Colonic mucosa (tissue), 4 donors: ENCODE results near the gene FBLN7. TPM values are rescaled to one million over a fixed set of nuclear protein-coding genes. Genes with fewer than 3 reads are reported as not detected.

Experiments used
- DNase-seq: peaks from one replicate; pipeline ENCODE4 v3.0.0-alpha.2; 2020
- H3K27ac ChIP-seq: fragments of 200-600 bp; one replicate; pipeline ENCODE4 v1.8.0; 2021
- H3K27me3 ChIP-seq: fragments of 200-600 bp; one replicate; pipeline ENCODE4 v1.8.0; 2021
- H3K36me3 ChIP-seq: fragments of 200-600 bp; one replicate; pipeline ENCODE4 v1.8.0; 2021
- H3K4me1 ChIP-seq: fragments of 200-600 bp; one replicate; pipeline ENCODE4 v1.8.0; 2021; ENCODE audit warnings: mild to moderate bottlenecking
- H3K4me3 ChIP-seq: fragments of 200-600 bp; one replicate; pipeline ENCODE4 v1.8.0; 2021
- H3K9ac ChIP-seq, 2 donors: one replicate each; pipeline ENCODE4 v1.7.0; 2013; ENCODE audit warnings: control low read depth in 2 of 2, low read depth in 2 of 2, low read length in 2 of 2
- H3K9me3 ChIP-seq: fragments of 200-600 bp; one replicate; pipeline ENCODE4 v1.8.0; 2021
- intact Hi-C: fragments of 100-400 bp; cut with DNase I; formaldehyde crosslinking; loops from one replicate; pipeline ENCODE4 v1.14.1; 2022
- total RNA-seq, 2 donors: library from RNA; stranded (reverse); fragmentation: NEBNext Ultra II Directional in 1 of 2; extraction: Animal tissue kit (Norgen Biotek cat#: 25700) in 1 of 2; gene quantifications; one replicate each; pipeline ENCODE4 v1.2.1, GENCODE V29; 2021
- TF ChIP-seq, protein P1 (sequence below): fragments of 200-600 bp; IDR thresholded peaks from one replicate; pipeline ENCODE4 v1.8.0; 2022; ENCODE audit warnings: antibody characterized with exemption, mild to moderate bottlenecking
- donor health status: healthy.
- donor health status: DM: no; HTN: no; CAD: no.
- donor health status: DM: no; HTN: no; CAD: no.

FBLN7 gene
- total RNA-seq, 2 donors from 2014 or later, result 0.10 to 0.66 TPM

DNA sequence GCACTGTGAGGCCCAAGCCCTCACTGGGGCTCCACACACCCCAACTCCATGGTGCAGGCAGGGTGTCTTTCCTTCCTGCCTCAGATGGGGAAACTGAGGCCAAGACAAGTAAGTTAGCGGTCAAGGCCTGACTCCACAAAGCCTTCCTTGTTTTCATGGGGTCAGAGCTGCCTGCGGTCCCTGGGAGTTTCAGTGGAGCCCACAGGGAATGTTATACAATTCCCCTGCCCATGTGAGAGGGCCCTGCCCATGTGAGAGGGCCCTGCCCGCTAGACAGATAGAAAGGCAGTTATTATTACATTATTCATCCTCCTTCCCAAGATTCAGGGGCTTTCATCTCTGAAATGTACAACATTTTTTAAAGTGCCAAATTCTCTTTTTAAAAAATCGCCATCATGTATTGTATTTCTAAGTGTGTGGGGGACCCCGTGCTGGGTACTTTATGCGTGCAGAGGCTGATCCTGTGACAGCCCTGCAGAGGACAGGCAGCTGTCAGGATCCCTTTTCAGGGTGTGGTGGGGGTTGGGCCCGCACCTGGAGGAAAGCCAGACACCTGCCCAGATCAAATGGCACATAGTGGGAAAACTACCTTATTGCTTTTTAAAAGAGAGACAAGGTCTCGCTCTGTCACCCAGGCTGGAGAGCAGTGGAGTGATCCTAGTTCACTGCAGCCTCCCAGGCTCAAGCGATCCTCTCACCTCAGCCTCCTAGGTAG lies 23.4 kb downstream of the FBLN7 start:
- Histone ChIP-seq H3K27me3 (no peaks in the 10 kb centered on the region), H3K4me3 (no peak overlapping the region), H3K9me3 (no peaks in the 10 kb centered on the region), H3K9ac (no peak overlapping the region), H3K4me1 (no peaks in the 10 kb centered on the region), H3K36me3 (no peaks in the 10 kb centered on the region), H3K27ac (no peak overlapping the region)
- TF ChIP-seq, protein P1, sequence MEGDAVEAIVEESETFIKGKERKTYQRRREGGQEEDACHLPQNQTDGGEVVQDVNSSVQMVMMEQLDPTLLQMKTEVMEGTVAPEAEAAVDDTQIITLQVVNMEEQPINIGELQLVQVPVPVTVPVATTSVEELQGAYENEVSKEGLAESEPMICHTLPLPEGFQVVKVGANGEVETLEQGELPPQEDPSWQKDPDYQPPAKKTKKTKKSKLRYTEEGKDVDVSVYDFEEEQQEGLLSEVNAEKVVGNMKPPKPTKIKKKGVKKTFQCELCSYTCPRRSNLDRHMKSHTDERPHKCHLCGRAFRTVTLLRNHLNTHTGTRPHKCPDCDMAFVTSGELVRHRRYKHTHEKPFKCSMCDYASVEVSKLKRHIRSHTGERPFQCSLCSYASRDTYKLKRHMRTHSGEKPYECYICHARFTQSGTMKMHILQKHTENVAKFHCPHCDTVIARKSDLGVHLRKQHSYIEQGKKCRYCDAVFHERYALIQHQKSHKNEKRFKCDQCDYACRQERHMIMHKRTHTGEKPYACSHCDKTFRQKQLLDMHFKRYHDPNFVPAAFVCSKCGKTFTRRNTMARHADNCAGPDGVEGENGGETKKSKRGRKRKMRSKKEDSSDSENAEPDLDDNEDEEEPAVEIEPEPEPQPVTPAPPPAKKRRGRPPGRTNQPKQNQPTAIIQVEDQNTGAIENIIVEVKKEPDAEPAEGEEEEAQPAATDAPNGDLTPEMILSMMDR, result no peak
- DNase-seq, result no peak
- intact Hi-C loops, result no loop called here

DNA sequence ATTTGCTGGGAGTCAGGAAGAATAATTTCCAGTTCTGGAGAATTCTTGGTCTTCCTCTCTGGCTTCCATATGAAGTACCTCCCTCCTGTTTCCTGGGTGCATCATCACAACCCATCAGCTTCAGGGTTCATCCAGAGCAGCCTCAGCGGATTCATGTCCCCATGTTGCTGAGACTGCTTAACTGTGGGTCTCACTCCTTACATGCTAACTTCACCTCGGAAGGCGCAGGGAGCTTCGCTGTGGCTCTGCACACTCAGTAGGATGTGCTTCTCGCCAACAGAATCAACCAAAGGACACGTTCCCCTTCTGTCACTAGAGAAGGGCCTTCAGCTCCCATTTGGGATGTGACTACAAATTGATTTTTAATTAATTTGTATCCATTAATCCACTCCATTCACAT lies 24.2 kb downstream of the FBLN7 start:
- no peak for DNase-seq
- no peaks in the 10 kb centered on the region for H3K9me3 ChIP-seq
- no peaks in the 10 kb centered on the region for H3K4me1 ChIP-seq
- no peaks in the 10 kb centered on the region for H3K27me3 ChIP-seq
- H3K4me3 ChIP-seq, result no peak overlapping the region
- TF ChIP-seq, protein P1, result no peak
- no peaks in the 10 kb centered on the region for H3K36me3 ChIP-seq
- intact Hi-C loops, result no loop called here
- H3K9ac ChIP-seq, result no peak overlapping the region
- H3K27ac ChIP-seq, result no peak overlapping the region

DNA sequence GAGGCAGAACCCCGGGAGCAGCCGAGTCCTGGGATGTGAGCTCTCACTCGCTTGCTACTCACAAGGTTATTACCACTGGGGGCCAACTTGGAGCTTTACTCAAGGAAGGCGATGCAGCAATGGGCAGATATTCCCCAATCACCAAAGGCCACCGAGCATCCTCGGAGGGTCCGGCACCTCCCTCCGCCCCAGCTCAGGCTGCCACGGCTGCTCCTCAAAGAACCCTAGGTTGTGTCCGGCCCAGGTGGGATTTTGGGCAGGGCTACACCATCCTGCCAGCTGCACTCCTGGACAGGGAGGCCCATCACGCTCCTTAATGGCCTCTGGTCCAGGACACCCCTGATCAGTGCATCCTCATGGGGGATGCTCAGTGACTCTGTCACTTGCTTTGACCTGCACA lies 24.8 kb downstream of the FBLN7 start:
- intact Hi-C loops, result no loop called here
- Histone ChIP-seq H3K4me3 (no peak overlapping the region), H3K4me1 (no peaks in the 10 kb centered on the region), H3K27me3 (no peaks in the 10 kb centered on the region), H3K9ac (no peak overlapping the region), H3K9me3 (no peaks in the 10 kb centered on the region), H3K27ac (no peak overlapping the region), H3K36me3 (no peaks in the 10 kb centered on the region)
- TF ChIP-seq, protein P1, result no peak
- no peak for DNase-seq

DNA sequence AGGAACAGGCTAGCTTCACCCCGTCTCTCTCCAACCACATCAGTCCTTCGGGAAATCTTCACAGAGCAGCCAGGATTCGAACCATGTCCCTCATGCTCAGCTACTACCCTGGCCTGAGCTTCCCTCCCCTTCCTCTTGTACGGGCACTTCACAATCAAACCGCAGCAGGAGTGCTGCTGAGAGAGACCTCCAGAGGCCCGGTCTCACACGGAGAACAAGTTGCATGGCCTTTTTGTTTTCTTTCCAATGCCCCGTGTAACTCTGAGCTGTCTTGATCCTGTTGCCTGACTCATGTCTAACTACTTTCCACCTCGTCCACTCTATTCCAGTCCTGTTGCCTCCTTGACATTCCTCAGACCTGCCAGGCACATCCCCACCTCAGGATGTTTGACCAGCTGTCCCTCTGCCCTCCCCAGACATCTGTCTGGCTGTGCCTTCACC lies 25.4 kb downstream of the FBLN7 start:
- intact Hi-C loops, result no loop called here
- Histone ChIP-seq H3K9me3 (no peaks in the 10 kb centered on the region), H3K9ac (no peak overlapping the region), H3K36me3 (no peaks in the 10 kb centered on the region), H3K27ac (no peak overlapping the region), H3K4me1 (no peaks in the 10 kb centered on the region), H3K27me3 (no peaks in the 10 kb centered on the region), H3K4me3 (no peak overlapping the region)
- no peak for DNase-seq
- TF ChIP-seq, protein P1, result no peak

DNA sequence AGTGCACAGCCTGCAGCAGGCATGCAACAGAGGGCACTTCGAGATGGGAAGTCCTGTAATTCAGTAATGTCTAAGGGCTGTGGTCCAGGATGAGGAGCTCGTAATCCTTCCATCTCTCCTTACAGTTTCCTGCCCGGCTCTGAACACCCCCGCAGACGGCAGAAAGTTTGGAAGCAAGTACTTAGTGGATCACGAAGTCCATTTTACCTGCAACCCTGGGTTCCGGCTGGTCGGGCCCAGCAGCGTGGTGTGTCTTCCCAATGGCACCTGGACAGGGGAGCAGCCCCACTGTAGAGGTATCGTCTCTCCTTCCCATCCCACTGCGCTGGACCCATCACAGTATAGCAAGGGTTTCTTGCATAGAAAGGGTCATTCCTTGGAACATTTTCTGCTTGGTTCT lies 26.7 kb downstream of the FBLN7 start:
- TF ChIP-seq, protein P1, result no peak
- H3K9ac ChIP-seq, result no peak overlapping the region
- H3K27me3 ChIP-seq, result no peaks in the 10 kb centered on the region
- no peak overlapping the region for H3K4me3 ChIP-seq
- DNase-seq, result no peak
- H3K27ac ChIP-seq, result no peak overlapping the region
- H3K4me1 ChIP-seq, result no peaks in the 10 kb centered on the region
- no peaks in the 10 kb centered on the region for H3K9me3 ChIP-seq
- intact Hi-C loops, result no loop called here
- no peaks in the 10 kb centered on the region for H3K36me3 ChIP-seq
